OCI-M2 (cell line): ENCODE results near the gene FER.

Experiments
- DNase-seq: peaks from one replicate; lab custom pipeline; 2025; ENCODE audit not compliant: unreplicated experiment; lab: John Stamatoyannopoulos, UW

FER gene

DNA sequence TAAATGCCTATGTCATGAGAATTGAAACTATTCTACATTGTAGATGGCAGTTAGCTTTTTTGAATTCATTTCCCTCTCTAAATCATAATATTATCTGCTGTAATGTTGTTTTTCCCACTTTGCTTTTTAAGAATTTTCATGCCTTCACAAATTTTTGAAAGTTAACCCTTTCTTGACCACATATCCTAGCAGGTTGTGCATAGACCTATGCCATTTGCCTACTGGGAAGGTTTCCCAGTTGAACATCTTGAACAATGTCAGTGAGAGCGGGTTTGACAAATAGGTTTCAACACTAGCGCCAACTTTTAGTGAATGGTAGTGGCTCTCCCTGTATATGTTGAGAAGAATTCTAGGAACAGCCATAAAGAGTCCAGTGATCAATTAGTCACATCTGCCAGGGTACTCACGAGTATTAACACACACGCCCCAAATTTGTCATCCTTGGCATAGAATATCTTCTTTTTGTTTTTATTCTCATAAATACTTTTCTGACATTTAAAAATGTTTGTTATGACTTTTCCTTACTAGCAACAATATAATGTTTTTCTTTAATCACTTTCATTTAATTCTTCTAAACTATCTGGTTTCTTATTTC lies 354.5 kb downstream of the FER start:
- DNase-seq = no peak

DNA sequence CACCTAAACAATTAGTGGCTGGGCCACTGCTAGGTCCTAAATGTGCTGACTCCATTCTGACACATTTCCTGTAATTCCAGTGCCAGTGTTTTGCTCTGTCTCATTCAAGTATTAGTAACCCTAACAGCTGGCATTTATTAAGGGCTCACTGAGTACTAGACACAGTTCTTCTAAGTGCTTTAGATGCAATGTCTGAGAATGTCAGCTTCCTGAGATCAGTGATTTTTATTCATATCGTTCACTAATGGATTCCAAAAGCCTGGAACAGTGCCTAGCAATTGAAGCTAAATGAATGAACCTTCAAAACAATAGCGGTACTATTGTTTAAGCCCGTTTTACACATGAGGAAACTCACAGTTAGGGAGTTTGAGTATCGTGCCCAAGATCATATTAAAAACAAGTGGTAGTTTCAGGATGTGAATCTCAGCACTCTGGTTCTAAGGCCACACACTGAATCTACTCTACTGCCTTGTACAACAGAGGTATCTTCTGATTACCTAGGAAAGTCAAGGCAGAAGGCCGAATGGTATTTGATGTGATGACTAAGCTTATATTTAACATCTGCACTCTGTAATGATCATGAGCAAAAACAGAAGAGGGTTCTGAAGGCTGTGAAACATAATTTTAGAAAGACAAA lies 358.1 kb downstream of the FER start:
- no peak for DNase-seq

DNA sequence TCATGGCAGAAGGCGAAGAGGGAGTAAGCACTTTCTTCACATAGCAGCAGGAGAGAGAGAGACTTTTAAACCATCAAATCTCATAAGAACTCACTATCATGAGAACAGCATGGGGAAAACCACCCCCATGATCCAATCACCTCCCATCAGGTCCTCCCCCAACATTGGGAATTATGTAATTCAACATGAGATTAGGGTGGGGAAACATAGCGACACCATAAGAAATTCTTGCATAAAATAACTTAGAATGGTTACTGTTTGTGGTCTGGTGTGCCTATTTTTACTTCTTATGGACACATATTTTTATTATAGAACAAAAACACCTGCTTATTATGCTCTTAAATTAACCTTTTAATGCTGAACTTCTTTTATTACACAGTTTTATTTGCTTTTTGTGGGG lies 364.0 kb downstream of the FER start:
- no peak for DNase-seq

DNA sequence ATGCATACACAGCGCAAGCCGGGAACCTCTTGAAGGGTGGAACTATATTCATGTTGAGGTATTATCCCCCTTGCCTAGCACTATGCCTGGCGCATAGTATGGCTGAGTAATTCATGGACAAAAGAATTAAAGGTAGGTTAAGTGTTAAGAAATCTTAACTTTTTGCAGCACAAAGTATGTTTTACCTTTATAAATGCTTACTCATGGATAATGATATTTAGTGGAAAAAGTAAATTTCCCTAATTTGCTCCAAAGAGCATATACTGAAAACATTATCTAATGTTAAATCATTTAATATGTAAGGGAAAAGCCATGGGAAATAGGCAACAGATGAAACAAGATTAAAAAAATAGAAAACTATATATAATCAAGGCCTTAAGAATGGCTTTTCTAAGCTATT lies 365.9 kb downstream of the FER start:
- no peak for DNase-seq

DNA sequence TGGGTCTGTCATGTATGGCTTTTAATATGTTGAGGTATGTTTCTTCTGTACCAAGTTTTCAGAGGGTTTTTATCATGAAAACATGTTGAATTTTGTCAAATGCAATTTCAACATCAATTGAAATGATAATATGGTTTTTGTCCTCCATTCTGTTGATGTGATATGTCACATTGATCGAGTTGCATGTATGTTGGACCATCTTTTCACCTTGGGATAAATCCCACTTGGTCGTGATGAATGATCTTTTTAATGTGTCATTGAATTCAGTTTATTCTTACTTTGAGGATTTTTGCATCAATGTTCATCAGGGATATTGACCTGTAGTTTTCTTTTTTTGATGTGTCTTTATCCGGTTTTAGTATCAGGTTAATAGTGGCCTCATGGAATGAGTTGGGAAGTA lies 373.5 kb downstream of the FER start:
- no peak for DNase-seq

DNA sequence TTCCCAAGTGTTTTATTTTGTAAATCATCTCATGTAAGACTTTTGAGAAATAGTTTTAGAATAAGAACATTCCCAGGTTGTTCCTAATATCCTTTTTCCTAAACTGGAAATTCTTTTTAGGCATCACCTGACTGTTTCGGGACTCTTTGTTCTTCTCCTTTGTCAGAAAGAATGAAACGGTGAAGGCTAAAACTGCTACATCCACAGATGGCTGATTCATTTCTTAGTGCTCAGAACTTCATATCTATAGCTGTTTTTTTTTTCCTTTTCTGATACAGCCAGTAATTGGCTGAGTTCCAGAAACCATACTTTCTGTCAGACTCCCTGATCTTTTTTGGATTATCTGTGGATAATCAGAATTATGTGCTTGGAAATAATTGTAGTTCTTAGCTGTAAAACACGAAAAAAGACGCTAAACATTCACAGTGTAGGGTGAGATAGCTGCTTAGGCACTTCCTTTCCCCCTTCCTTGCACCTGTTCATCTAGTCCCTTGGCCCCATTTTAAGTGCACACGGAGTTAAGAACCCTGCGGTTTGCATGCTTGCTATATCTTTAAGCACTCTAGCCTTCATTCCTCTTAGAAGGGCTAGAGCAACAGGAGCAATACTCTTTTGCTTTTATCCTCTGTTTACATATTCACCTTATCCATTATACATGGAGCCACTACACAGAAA lies 378.2 kb downstream of the FER start:
- DNase-seq = no peak

DNA sequence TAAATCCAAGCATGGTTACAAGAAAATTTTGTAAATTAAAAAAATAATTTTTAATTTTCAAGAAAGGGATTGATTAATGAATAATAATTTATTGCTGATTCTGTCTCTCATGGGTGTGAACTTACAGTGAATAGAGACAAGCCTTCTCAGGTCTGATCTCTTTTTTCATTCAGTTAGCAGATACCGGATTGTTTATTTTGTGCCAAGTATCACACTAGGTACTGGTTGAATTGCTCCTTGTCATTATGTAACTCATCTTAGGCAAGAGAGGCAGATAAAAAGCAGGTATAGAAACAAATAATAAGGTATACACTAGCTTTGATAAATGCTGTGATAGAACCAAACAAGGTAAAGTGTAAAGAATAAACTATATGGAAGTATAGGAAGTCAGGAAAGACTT lies 378.8 kb downstream of the FER start:
- DNase-seq = no peak

DNA sequence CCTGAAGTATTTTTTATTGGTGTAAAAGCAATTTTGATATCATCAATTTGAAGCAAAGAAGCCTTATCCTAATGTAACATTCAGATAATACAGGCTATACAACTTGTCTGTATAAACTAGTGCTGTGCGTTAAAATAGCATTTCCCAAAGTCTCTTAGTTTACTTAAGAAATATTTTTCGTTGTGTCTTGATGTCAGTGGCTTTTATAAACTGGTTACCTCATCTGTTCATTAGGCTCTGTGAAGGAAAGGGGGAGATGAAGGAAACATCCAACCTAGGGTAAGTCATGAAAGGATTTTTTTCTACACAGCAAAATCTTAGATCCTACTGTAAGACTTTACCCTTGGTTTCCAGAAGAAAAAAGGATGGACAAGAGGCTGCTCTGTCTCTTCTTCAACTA lies 389.2 kb downstream of the FER start:
- DNase-seq = no peak

DNA sequence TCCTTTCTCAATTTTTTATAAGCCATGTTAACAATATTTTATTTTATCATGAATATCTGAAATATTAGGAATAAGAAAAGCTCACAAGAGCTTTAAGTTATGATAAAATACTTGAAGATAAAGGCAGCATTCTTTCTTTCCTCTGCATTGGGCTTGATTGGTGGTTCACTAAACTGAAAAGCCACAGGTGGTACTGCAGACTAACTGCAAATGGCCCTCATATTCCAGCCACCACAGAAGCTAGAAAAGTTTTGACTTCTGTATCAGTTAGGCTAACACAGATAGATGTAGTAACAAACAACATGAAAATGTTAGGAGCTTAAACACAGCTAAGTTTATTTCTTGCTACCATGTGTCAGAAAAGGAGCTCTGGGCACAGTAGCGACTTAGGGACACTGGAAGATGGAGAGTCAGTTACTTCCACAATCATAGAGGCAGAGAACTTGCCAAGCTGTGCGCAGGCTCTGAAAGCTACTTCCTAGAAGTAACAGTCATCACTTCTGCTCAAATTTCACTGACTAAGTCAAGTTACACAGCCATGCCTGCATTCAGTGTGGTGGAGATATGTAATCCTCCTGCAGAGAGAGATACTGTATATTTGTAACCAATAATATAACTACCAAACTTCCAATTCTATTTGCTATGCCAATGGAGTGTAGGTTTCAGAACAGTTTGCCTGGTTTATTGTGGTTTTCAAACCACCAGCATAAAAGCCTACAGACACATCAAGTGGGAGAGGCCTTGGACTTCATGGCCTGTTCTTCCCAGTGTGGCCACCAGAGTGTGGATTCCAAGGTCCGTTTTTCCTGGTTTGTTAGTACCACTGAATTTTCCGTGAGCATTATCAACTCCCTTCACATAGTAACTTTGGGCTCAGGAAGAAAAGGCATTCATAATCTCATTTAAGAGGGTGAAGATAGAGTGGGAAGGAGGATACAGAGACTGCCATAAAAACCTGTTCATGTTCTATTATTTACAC lies 393.8 kb downstream of the FER start:
- no peak for DNase-seq

DNA sequence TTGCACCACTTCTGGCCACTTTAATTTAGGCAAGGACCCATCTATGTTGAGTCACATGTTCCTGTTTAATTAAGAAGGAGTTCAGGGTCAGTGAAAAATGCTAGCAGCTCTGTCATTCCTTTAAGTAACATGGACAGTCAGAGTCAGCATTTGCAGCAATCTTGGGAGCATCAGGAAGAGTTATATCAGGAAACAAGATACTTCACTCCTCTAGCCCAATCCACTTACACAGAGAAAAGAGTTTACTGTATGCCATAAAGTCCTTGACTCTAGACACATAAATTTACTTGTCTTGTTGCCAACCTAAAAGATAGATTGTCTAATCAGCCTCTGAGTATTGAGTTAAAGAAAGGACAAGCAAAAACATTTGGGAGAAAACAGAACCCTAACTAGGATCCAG lies 395.3 kb downstream of the FER start:
- no peak for DNase-seq

DNA sequence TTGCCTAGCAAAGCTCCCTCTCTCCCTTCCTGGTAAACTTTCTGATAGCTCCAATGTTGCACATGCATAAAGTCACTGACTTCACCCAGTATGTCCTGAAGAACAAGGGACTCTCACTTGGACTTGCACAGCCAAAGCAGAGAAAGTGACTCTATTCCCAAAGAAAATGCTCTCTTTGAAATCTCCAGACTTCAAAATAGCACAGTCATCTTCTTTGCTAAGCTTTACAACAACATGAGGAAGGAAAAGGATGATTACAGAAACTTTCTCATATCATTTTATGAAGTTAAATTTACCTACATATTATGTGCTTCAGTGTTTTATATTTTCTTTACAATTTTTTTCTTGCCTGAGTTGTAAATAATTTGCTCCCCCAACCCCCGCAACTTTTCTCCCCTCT lies 397.4 kb downstream of the FER start:
- DNase-seq = no peak

DNA sequence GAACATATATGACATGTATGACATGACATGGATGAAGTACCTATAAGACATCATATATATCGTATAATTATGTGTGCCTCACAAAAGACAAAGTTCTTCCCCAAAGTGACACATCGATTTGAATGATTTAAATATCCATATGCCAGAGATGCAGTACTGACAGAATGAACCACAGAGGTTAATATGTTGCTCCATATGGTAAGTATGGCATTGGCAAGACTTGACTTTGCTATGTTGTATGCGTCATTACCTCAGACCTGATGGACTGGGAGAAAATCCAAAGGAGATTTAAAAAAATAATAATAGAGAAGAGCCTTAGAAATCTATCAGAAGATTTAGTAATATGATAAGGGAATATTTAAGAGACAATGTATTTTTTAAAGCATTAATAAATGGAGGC lies 398.9 kb downstream of the FER start:
- no peak for DNase-seq

DNA sequence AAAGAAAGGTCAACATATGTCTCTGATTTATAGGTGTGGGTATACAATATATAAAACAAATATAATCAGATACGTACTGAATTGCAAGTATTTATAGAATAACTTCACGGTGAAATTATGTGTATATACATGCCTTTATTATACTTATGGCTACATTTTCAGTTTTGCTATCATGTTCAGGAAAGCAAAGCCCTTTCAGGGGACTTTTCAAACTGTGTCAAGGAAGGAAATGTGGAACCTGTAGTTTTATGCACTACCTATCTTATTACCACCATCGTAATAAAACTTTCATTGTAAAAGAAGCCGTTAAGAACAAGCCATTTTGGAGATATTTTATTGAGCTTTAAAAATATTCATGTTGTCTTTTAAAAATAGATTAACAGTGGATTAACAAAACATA lies 404.9 kb downstream of the FER start:
- DNase-seq = no peak

DNA sequence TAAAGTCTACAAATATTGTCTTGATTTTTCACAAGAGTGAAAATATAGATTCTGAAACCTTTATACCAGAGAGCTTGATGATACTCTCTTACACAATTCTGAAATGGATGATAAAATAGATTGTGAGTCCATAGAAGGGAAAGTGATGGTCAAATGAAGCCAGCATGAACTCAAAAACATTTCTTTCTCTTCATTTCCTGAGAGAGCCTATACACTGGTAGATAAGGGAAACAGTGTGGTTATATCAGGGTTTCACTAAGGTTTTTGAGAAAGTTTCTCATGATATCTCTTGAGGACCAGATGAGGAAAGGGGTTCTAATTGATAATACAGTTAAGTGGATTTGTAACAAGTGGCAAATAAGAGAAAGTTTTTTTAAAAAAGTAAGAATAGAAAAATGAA lies 407.9 kb downstream of the FER start:
- no peak for DNase-seq

DNA sequence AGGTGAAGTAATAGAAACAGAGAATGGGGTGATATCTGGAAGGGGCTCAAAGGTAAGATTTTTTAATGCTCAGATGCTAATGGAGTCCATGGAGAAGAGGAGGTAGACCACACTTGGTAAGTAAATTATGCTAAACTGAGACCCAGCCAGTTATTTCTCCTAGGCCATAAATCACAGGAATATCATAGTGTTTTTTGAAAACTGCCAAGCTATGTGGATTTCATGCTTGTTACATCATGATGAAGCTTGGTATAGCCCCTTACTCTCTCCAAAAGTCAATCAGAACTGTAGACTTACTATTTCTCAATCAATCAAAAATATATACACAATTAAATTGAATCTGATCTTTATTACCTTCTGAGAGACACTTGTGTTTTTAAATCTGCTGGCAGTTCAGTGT lies 409.2 kb downstream of the FER start:
- DNase-seq = no peak

DNA sequence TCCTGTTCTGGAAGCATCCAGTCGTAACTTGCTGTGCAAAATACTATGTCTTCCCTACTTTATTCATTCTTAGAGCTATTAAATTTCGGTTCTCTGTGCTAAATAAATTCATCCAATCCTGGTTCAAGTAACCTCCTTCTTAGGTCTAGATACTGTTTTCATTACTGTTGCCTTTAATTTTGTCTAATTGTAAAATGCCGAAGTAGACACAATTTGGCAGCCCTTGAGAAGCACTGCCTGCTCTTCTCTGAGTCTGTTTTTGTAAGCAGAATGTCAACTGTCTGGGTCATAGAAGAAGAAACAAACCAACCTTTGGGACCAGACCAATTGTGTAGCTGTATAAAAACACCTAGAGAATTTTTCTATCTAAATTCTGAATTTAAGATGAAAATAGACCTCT lies 412.8 kb downstream of the FER start:
- no peak for DNase-seq

DNA sequence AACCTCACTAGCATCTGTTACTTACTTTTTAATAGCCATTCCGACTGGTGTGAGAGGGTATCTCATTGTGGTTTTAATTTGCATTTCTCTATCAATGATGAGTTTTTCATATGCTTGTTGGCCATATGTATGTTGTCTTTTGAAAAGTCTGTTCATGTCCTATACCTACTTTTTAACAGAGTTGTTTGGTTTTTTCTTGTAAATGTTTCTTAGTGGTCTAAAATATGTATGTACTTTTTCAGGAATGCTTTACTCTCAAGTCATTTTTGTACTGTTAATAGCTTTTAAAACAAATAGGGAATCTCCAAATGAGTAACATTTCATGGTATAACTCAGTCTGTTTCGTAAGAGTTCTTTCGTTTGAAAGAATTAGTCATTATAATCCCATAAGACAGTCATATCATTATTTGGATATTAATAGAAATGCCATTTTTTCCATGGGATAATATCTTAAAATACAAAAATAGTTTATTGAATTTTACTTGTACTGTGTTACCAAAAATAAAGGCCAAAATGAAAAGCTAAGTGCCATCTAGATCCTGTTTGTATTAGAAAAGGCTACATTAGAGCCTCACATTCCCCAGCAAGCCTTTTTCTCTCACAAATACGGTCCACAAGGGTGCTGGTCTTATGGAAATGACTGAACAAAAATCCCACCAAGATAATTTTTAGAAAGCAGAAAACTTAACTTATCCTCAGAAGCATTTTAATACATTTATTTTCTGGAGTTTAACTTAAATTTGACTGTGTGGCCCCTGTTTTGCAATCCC lies 414.4 kb downstream of the FER start:
- DNase-seq = no peak

DNA sequence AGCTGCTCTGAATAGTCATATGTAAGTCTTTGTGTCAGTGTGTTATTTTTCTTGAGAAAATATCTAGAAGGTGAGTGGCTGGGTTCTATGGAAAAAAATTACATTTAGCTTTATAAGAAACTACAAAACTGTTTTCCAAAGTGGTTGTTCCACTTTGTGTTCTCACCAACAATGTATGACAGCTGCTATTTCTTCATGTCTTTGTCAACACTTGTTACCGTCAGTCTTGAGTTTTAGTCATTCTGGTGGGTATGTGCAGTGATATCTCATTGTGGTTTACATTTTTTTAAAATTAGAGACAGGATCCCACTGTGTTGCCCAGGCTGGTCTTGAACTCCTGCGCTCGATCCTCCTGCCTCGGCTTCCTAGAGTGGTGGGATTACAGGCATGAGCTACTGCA lies 415.6 kb downstream of the FER start:
- no peak for DNase-seq

DNA sequence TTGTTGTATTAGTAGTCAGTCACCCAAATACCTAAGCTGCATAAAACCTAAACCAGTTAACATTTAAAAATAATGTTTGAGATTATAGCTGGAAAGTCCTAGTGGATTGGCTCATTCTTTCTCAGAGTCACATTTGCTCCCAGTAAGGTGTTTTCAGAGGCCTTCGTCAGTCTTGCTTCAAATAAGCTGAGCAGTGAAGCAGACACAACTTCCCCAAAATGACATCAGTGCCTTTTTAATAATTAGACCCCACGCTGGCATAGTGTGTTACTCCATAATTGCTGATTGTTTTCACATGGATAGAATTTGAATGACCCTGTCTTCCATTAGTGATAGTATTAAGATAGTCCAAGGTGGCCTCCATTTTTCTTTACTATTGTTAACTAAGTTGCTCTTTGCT lies 416.3 kb downstream of the FER start:
- no peak for DNase-seq

DNA sequence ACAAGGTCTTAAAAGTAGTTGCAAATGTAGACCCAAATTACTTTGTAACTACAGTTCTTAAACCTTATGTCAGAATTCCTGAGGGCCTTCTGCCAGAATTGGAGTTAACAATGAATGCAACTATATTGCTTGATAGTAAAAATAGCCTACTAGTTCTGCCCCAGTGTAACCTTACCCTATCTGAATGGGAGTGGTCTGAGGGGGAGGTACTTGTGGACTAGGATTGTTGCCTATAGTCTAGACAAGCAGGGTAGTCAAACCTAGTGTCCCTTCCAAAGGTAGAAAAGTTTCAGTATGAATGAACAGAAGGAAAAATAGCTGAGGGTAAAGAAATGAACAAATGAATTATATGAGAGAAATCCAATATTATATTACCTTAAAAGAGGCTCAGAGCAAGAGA lies 419.9 kb downstream of the FER start:
- no peak for DNase-seq

DNA sequence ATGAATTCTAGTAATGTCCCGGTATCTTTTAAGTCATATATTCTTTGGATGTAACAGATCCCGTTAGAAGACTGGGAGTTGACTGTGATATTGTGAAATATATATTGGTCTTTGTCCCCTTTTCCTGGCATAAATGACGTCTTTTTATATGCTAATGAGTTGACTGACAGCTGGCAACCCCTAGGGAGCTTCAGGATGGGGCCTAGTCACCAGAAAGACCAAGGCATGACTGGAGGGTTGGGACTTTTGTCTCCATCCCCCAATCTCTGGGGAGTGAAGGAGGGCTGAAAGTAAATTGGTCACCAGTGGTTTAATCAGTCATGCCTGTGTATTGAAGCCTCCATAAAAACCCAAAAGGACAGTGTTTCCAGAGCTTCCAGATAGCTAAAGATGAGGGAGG lies 420.5 kb downstream of the FER start:
- DNase-seq = no peak
